Retinal pigment epithelial cell (primary cell): ENCODE results near the gene B3GLCT.

ENCODE experiments used
- DNase-seq: peaks from one replicate; pipeline ENCODE4 v3.0.0-alpha.2; 2010; ENCODE audit warnings: low read depth
- H3K4me3 ChIP-seq: 2 replicates; pipeline ENCODE4 v1.5.1; 2011; ENCODE audit warnings: mild to moderate bottlenecking, low read length, control low read depth, moderate library complexity
- CTCF ChIP-seq: conservative IDR thresholded peaks from 2 replicates; pipeline ENCODE4 v1.5.1; 2011; ENCODE audit warnings: low read depth, low read length, control low read depth, inconsistent platforms

B3GLCT gene

GRCh38 chr13:31199527-31199848 is 287 bp upstream of the B3GLCT start:
- no peak for TF ChIP-seq CTCF
- no peak for DNase-seq

GRCh38 chr13:31200637-31200971 is 829 bp downstream of the B3GLCT start:
- TF ChIP-seq CTCF, result no peak
- H3K4me3 ChIP-seq, result peak overlapping the region; percentile 66
- no peak for DNase-seq

More at GRCh38 chr13:31199527-31199848, 287 bp upstream of the B3GLCT start:
- H3K4me3 ChIP-seq, result peak overlapping the region; percentile 32

- DNase-seq, result no peak
- TF ChIP-seq CTCF, result no peak
These were observed 1.7 kb downstream of the B3GLCT start for GRCh38 chr13:31201341-31202031.

GRCh38 chr13:31204592-31204991 is 4.8 kb downstream of the B3GLCT start:
- H3K4me3 ChIP-seq, result no peak overlapping the region
- TF ChIP-seq CTCF, result no peak
- DNase-seq, result peak; percentile 31

More at GRCh38 chr13:31201341-31202031, 1.7 kb downstream of the B3GLCT start:
- H3K4me3 ChIP-seq, result peak overlapping the region; percentile 66

GRCh38 chr13:31207661-31208552 is 8.1 kb downstream of the B3GLCT start:
- DNase-seq, result no peak
- TF ChIP-seq CTCF, result no peak
- H3K4me3 ChIP-seq, result no peak overlapping the region

- H3K4me3 ChIP-seq, result no peak overlapping the region
- no peak for DNase-seq
- no peak for TF ChIP-seq CTCF
These were observed 8.9 kb downstream of the B3GLCT start for GRCh38 chr13:31208559-31209122.
